Mucosa of rectum (tissue), 2 donors: Measurements from ENCODE around the gene ABCC4.

Experiments
- H3K27ac ChIP-seq, 2 donors: one replicate each; pipeline ENCODE4 v1.7.0; 2013; ENCODE audit warnings: inconsistent platforms in 2 of 2, low read depth in 2 of 2, low read length in 2 of 2
- H3K27me3 ChIP-seq, 2 donors: one replicate each; pipeline ENCODE4 v1.7.0; 2013; ENCODE audit warnings: low read length in 2 of 2; ENCODE audit not compliant: control insufficient read depth in 2 of 2, insufficient read depth in 2 of 2
- H3K36me3 ChIP-seq, 2 donors: one replicate each; pipeline ENCODE4 v1.7.0; 2013; ENCODE audit warnings: low read length in 2 of 2; ENCODE audit not compliant: control insufficient read depth in 2 of 2, insufficient read depth in 2 of 2
- H3K4me1 ChIP-seq, 2 donors: one replicate each; pipeline ENCODE4 v1.7.0; 2013; ENCODE audit warnings: low read length in 2 of 2, mild to moderate bottlenecking in 1 of 2; ENCODE audit not compliant: control insufficient read depth in 2 of 2, insufficient read depth in 2 of 2
- H3K4me3 ChIP-seq, 2 donors: one replicate each; pipeline ENCODE4 v1.7.0; 2013; ENCODE audit warnings: low read length in 2 of 2
- H3K9ac ChIP-seq, 2 donors: one replicate each; pipeline ENCODE4 v1.7.0; 2013; ENCODE audit warnings: low read length in 2 of 2, low read depth in 1 of 2, mild to moderate bottlenecking in 1 of 2
- H3K9me3 ChIP-seq, 2 donors: one replicate each; pipeline ENCODE4 v1.7.0; 2013; ENCODE audit warnings: low read length in 2 of 2; ENCODE audit not compliant: control insufficient read depth in 2 of 2
- donor health status: healthy.
- donor health status: Normal muscosa, but diverticular disease.

Gene ABCC4

GRCh38 chr13:95030821-95031343 is 270.4 kb downstream of the ABCC4 start:
- Histone ChIP-seq H3K9me3 (no peaks in the 10 kb centered on the region), H3K36me3 (peaks cover 0 to 5% of the 10 kb centered on the region in 2 donors), H3K27ac (no peak overlapping the region), H3K4me1 (no peaks in the 10 kb centered on the region), H3K27me3 (no peaks in the 10 kb centered on the region), H3K9ac (no peak overlapping the region), H3K4me3 (no peak overlapping the region)

- Histone ChIP-seq H3K36me3 (peaks cover 0 to 4% of the 10 kb centered on the region in 2 donors), H3K27me3 (no peaks in the 10 kb centered on the region), H3K4me1 (no peaks in the 10 kb centered on the region), H3K27ac (no peak overlapping the region), H3K9ac (no peak overlapping the region), H3K4me3 (no peak overlapping the region), H3K9me3 (no peaks in the 10 kb centered on the region)
Observed at GRCh38 chr13:95027638-95028037, 273.6 kb downstream of the ABCC4 start.

GRCh38 chr13:95025116-95025515 is 276.1 kb downstream of the ABCC4 start:
- Histone ChIP-seq H3K27me3 (no peaks in the 10 kb centered on the region), H3K4me3 (no peak overlapping the region), H3K4me1 (no peaks in the 10 kb centered on the region), H3K27ac (no peak overlapping the region), H3K36me3 (peaks cover 0 to 8% of the 10 kb centered on the region in 2 donors), H3K9ac (no peak overlapping the region), H3K9me3 (no peaks in the 10 kb centered on the region)

GRCh38 chr13:95023405-95023804 is 277.8 kb downstream of the ABCC4 start:
- Histone ChIP-seq H3K27ac (no peak overlapping the region), H3K4me1 (no peaks in the 10 kb centered on the region), H3K9me3 (no peaks in the 10 kb centered on the region), H3K27me3 (no peaks in the 10 kb centered on the region), H3K9ac (no peak overlapping the region), H3K36me3 (peaks cover 0 to 14% of the 10 kb centered on the region in 2 donors), H3K4me3 (no peak overlapping the region)

GRCh38 chr13:95020298-95020987 is 280.8 kb downstream of the ABCC4 start:
- Histone ChIP-seq H3K4me1 (no peaks in the 10 kb centered on the region), H3K27me3 (no peaks in the 10 kb centered on the region), H3K4me3 (no peak overlapping the region), H3K9me3 (no peaks in the 10 kb centered on the region), H3K9ac (no peak overlapping the region), H3K36me3 (peaks cover 0 to 14% of the 10 kb centered on the region in 2 donors), H3K27ac (no peak overlapping the region)

GRCh38 chr13:95019886-95020285 is 281.4 kb downstream of the ABCC4 start:
- Histone ChIP-seq H3K27ac (no peak overlapping the region), H3K27me3 (no peaks in the 10 kb centered on the region), H3K9me3 (no peaks in the 10 kb centered on the region), H3K9ac (no peak overlapping the region), H3K4me3 (no peak overlapping the region), H3K36me3 (peaks cover 0 to 14% of the 10 kb centered on the region in 2 donors), H3K4me1 (no peaks in the 10 kb centered on the region)

GRCh38 chr13:95007322-95007721 is 293.9 kb downstream of the ABCC4 start:
- no peaks in the 10 kb centered on the region for H3K36me3 ChIP-seq

GRCh38 chr13:95005300-95005699 is 296.0 kb downstream of the ABCC4 start:
- Histone ChIP-seq H3K36me3 (no peaks in the 10 kb centered on the region), H3K9me3 (no peaks in the 10 kb centered on the region), H3K4me3 (no peak overlapping the region), H3K27me3 (no peaks in the 10 kb centered on the region), H3K27ac (no peak overlapping the region), H3K9ac (no peak overlapping the region), H3K4me1 (peaks cover 0 to 7% of the 10 kb centered on the region in 2 donors)

More at GRCh38 chr13:95007322-95007721, 293.9 kb downstream of the ABCC4 start:
- no peaks in the 10 kb centered on the region for H3K9me3 ChIP-seq
- peaks cover 0 to 7% of the 10 kb centered on the region in 2 donors for H3K4me1 ChIP-seq
- no peak overlapping the region for H3K9ac ChIP-seq
- no peaks in the 10 kb centered on the region for H3K27me3 ChIP-seq
- no peak overlapping the region for H3K27ac ChIP-seq
- no peak overlapping the region for H3K4me3 ChIP-seq

- H3K4me1 ChIP-seq, result peaks cover 0 to 7% of the 10 kb centered on the region in 2 donors
- H3K9me3 ChIP-seq, result no peaks in the 10 kb centered on the region
- no peaks in the 10 kb centered on the region for H3K27me3 ChIP-seq
- H3K27ac ChIP-seq, result no peak overlapping the region
- no peak overlapping the region for H3K4me3 ChIP-seq
- H3K36me3 ChIP-seq, result no peaks in the 10 kb centered on the region
- no peak overlapping the region for H3K9ac ChIP-seq
Observed at GRCh38 chr13:95003019-95003813, 298.0 kb downstream of the ABCC4 start.

GRCh38 chr13:95002126-95002525 is 299.1 kb downstream of the ABCC4 start:
- Histone ChIP-seq H3K9me3 (no peaks in the 10 kb centered on the region), H3K27ac (no peak overlapping the region), H3K4me3 (no peak overlapping the region), H3K36me3 (no peaks in the 10 kb centered on the region), H3K9ac (no peak overlapping the region), H3K4me1 (peaks cover 0 to 7% of the 10 kb centered on the region in 2 donors), H3K27me3 (no peaks in the 10 kb centered on the region)
